Mesenchymal stem cell (in vitro differentiated cells and primary cell): Measurements from ENCODE around the gene GPRASP2.
"Not testable (repeated sequence)": the region's sequence is repeated elsewhere in the genome, so short reads cannot be mapped to it uniquely, and the experiment has no call there.

Source experiments
- DNase-seq: peaks from one replicate; pipeline ENCODE4 v3.0.0-alpha.2; 2013
- H2AFZ ChIP-seq: one replicate; pipeline ENCODE4 v1.6.1; 2013; ENCODE audit warnings: low read depth, mild to moderate bottlenecking, control low read depth, inconsistent platforms, low read length, moderate library complexity
- H2AK5ac ChIP-seq: 2 replicates; pipeline ENCODE4 v1.6.1; 2013; ENCODE audit warnings: low read length, moderate library complexity, mild to moderate bottlenecking, inconsistent platforms; ENCODE audit not compliant: severe bottlenecking
- H2BK120ac ChIP-seq: one replicate; pipeline ENCODE4 v1.6.1; 2013; ENCODE audit warnings: low read depth, mild to moderate bottlenecking, inconsistent platforms, low read length, moderate library complexity
- H2BK12ac ChIP-seq, 2 experiments: one replicate each; pipeline ENCODE4 v1.6.1; 2013; ENCODE audit warnings: inconsistent platforms in 2 of 2, low read length in 2 of 2, mild to moderate bottlenecking in 2 of 2, moderate library complexity in 2 of 2, control low read depth in 1 of 2
- H2BK15ac ChIP-seq: one replicate; pipeline ENCODE4 v1.6.1; 2013; ENCODE audit warnings: mild to moderate bottlenecking, low read depth, inconsistent platforms; ENCODE audit not compliant: poor library complexity, severe bottlenecking
- H2BK5ac ChIP-seq: 2 replicates; pipeline ENCODE4 v1.6.1; 2013; ENCODE audit warnings: low read depth, mild to moderate bottlenecking, low read length, control low read depth, inconsistent platforms; ENCODE audit not compliant: poor library complexity, severe bottlenecking
- H3K14ac ChIP-seq, 2 experiments: one replicate each; pipeline ENCODE4 v1.6.1; 2013; ENCODE audit warnings: inconsistent platforms in 2 of 2, low read length in 2 of 2, control low read depth in 1 of 2, mild to moderate bottlenecking in 1 of 2, moderate library complexity in 1 of 2
- H3K18ac ChIP-seq, 2 experiments: one replicate each; pipeline ENCODE4 v1.6.1; 2013; ENCODE audit warnings: inconsistent platforms in 2 of 2, low read length in 2 of 2, control low read depth in 1 of 2, low read depth in 1 of 2, mild to moderate bottlenecking in 1 of 2
- H3K23ac ChIP-seq, 2 experiments: one replicate each; pipeline ENCODE4 v1.6.1; 2013; ENCODE audit warnings: inconsistent platforms in 2 of 2, low read length in 2 of 2, mild to moderate bottlenecking in 2 of 2, moderate library complexity in 2 of 2, control low read depth in 1 of 2
- H3K27ac ChIP-seq: 2 replicates; pipeline ENCODE4 v1.5.1; 2013; ENCODE audit warnings: mild to moderate bottlenecking, moderate library complexity, low read length, control low read depth, inconsistent platforms; ENCODE audit not compliant: poor library complexity, severe bottlenecking
- H3K27me3 ChIP-seq, 2 experiments: 2 replicates each; pipeline versions ENCODE4 v1.6.1 to v1.7.0; 2013; ENCODE audit warnings: low read length in 2 of 2, mild to moderate bottlenecking in 2 of 2, moderate library complexity in 2 of 2, control low read depth in 1 of 2, inconsistent platforms in 1 of 2; ENCODE audit not compliant: control insufficient read depth in 1 of 2, insufficient read depth in 1 of 2
- H3K36me3 ChIP-seq, 2 experiments: 2 replicates each; pipeline versions ENCODE4 v1.6.1 to v1.7.0; 2013; ENCODE audit warnings: low read length in 2 of 2, control low read depth in 1 of 2, inconsistent platforms in 1 of 2, low read depth in 1 of 2, mild to moderate bottlenecking in 1 of 2; ENCODE audit not compliant: insufficient read depth in 2 of 2, control insufficient read depth in 1 of 2
- H3K4ac ChIP-seq, 2 experiments: one replicate each; pipeline ENCODE4 v1.6.1; 2013; ENCODE audit warnings: inconsistent platforms in 2 of 2, low read length in 2 of 2, mild to moderate bottlenecking in 2 of 2, moderate library complexity in 2 of 2, control low read depth in 1 of 2, low read depth in 1 of 2
- H3K4me1 ChIP-seq: 2 replicates; pipeline ENCODE4 v1.6.1; 2013; ENCODE audit warnings: low read depth, low read length, control low read depth; ENCODE audit not compliant: control insufficient read depth, insufficient read depth
- H3K4me2 ChIP-seq: 2 replicates; pipeline ENCODE4 v1.6.1; 2013; ENCODE audit warnings: low read length, mild to moderate bottlenecking, inconsistent platforms; ENCODE audit not compliant: poor library complexity, severe bottlenecking
- H3K4me3 ChIP-seq, 2 experiments: 2 replicates each; pipeline versions ENCODE4 v1.5.1 to v1.7.0; 2013; ENCODE audit warnings: low read length in 2 of 2, mild to moderate bottlenecking in 2 of 2, control low read depth in 1 of 2, low read depth in 1 of 2; ENCODE audit not compliant: insufficient read depth in 1 of 2
- H3K79me1 ChIP-seq: replicated peaks from 2 replicates; pipeline ENCODE4 v1.6.1; 2013; ENCODE audit warnings: mild to moderate bottlenecking, control low read depth, low read length, inconsistent platforms; ENCODE audit not compliant: poor library complexity, severe bottlenecking
- H3K9ac ChIP-seq: 2 replicates; pipeline ENCODE4 v1.7.0; 2013; ENCODE audit warnings: mild to moderate bottlenecking, low read length, moderate library complexity
- H3K9me3 ChIP-seq: 2 replicates; pipeline ENCODE4 v1.7.0; 2013; ENCODE audit warnings: mild to moderate bottlenecking, low read length; ENCODE audit not compliant: control insufficient read depth
- H4K8ac ChIP-seq: one replicate; pipeline ENCODE4 v1.6.1; 2013; ENCODE audit warnings: inconsistent platforms, mild to moderate bottlenecking, low read length, moderate library complexity
- H4K91ac ChIP-seq: one replicate; pipeline ENCODE4 v1.6.1; 2013; ENCODE audit warnings: mild to moderate bottlenecking, low read length, inconsistent platforms
- WGBS: methylation state at CpG from one replicate; pipeline ENCODE4 v1.1.7; 2013; ENCODE audit warnings: mixed read lengths; 5-methylcytosine and 5-hydroxymethylcytosine counted together

GPRASP2 gene

GRCh38 chrX:102672856-102673255 is 39.4 kb upstream of the GPRASP2 start:
- Histone ChIP-seq H3K9ac (no peak overlapping the region), H2BK5ac (no peak overlapping the region), H2AFZ (no peak overlapping the region), H3K79me1 (peaks cover 7% of the 10 kb centered on the region), H3K18ac (no peak overlapping the region), H2AK5ac (no peak overlapping the region), H4K8ac (no peak overlapping the region), H4K91ac (no peak overlapping the region), H3K27me3 (no peaks in the 10 kb centered on the region), H3K36me3 (peaks cover 0 to 7% of the 10 kb centered on the region in 2 experiments), H3K4me1 (no peaks in the 10 kb centered on the region), H3K14ac (no peak overlapping the region), H3K4me3 (no peak overlapping the region), H3K9me3 (no peaks in the 10 kb centered on the region), H2BK120ac (no peak overlapping the region), H2BK15ac (no peak overlapping the region), H3K4me2 (no peak overlapping the region), H2BK12ac (no peak overlapping the region), H3K23ac (no peak overlapping the region), H3K27ac (no peak overlapping the region), H3K4ac (no peak overlapping the region)
- WGBS: no CpG with 5 or more reads among the region's 3 CpGs
- peak; percentile 37 for DNase-seq

- not testable (repeated sequence) for H3K27me3 ChIP-seq, H3K18ac ChIP-seq, H3K27ac ChIP-seq, H3K4me3 ChIP-seq, H3K9ac ChIP-seq, H2BK12ac ChIP-seq, H3K4me1 ChIP-seq, H2AFZ ChIP-seq, H3K23ac ChIP-seq, H3K4ac ChIP-seq, H2BK15ac ChIP-seq, DNase-seq, H2BK5ac ChIP-seq, H2BK120ac ChIP-seq, H3K4me2 ChIP-seq, H4K8ac ChIP-seq, H3K14ac ChIP-seq, H3K36me3 ChIP-seq, H2AK5ac ChIP-seq, H3K79me1 ChIP-seq, H4K91ac ChIP-seq
- H3K9me3 ChIP-seq: peaks cover 22% of the 10 kb centered on the region
- no CpG with 5 or more reads among the region's 1 CpG for WGBS
Observed at GRCh38 chrX:102677479-102677878, 34.8 kb upstream of the GPRASP2 start.

GRCh38 chrX:102684772-102685520 is 27.3 kb upstream of the GPRASP2 start:
- Histone ChIP-seq H2BK15ac (no peak overlapping the region), H3K79me1 (peaks cover 9% of the 10 kb centered on the region), H4K91ac (no peak overlapping the region), H3K23ac (no peak overlapping the region), H3K4ac (no peak overlapping the region), H3K27me3 (no peaks in the 10 kb centered on the region), H2AK5ac (no peak overlapping the region), H2BK5ac (no peak overlapping the region), H2BK120ac (no peak overlapping the region), H3K9me3 (peaks cover 37% of the 10 kb centered on the region), H2AFZ (no peak overlapping the region), H3K36me3 (no peaks in the 10 kb centered on the region), H3K4me2 (no peak overlapping the region), H3K14ac (no peak overlapping the region), H3K27ac (no peak overlapping the region), H2BK12ac (no peak overlapping the region), H4K8ac (no peak overlapping the region), H3K4me1 (no peaks in the 10 kb centered on the region), H3K4me3 (no peak overlapping the region), H3K18ac (no peak overlapping the region), H3K9ac (no peak overlapping the region)
- no peak for DNase-seq
- 83% methylated on average over 1 of the region's 2 CpGs for WGBS

GRCh38 chrX:102694749-102695148 is 17.5 kb upstream of the GPRASP2 start:
- Histone ChIP-seq H3K9me3 (no peaks in the 10 kb centered on the region), H4K91ac (no peak overlapping the region), H3K79me1 (peaks cover 4% of the 10 kb centered on the region), H2BK15ac (no peak overlapping the region), H3K4me3 (no peak overlapping the region), H2AK5ac (no peak overlapping the region), H3K4ac (no peak overlapping the region), H3K23ac (no peak overlapping the region), H3K4me1 (no peaks in the 10 kb centered on the region), H4K8ac (no peak overlapping the region), H3K18ac (no peak overlapping the region), H3K14ac (no peak overlapping the region), H3K27ac (no peak overlapping the region), H3K27me3 (no peaks in the 10 kb centered on the region), H2BK120ac (no peak overlapping the region), H2BK5ac (no peak overlapping the region), H3K4me2 (no peak overlapping the region), H3K36me3 (no peaks in the 10 kb centered on the region), H2BK12ac (no peak overlapping the region), H3K9ac (no peak overlapping the region), H2AFZ (no peak overlapping the region)
- no peak for DNase-seq
- 97% methylated on average over 2 of the region's 3 CpGs for WGBS
